ENCODE results near the gene CCDC8.

Gene CCDC8

DNA sequence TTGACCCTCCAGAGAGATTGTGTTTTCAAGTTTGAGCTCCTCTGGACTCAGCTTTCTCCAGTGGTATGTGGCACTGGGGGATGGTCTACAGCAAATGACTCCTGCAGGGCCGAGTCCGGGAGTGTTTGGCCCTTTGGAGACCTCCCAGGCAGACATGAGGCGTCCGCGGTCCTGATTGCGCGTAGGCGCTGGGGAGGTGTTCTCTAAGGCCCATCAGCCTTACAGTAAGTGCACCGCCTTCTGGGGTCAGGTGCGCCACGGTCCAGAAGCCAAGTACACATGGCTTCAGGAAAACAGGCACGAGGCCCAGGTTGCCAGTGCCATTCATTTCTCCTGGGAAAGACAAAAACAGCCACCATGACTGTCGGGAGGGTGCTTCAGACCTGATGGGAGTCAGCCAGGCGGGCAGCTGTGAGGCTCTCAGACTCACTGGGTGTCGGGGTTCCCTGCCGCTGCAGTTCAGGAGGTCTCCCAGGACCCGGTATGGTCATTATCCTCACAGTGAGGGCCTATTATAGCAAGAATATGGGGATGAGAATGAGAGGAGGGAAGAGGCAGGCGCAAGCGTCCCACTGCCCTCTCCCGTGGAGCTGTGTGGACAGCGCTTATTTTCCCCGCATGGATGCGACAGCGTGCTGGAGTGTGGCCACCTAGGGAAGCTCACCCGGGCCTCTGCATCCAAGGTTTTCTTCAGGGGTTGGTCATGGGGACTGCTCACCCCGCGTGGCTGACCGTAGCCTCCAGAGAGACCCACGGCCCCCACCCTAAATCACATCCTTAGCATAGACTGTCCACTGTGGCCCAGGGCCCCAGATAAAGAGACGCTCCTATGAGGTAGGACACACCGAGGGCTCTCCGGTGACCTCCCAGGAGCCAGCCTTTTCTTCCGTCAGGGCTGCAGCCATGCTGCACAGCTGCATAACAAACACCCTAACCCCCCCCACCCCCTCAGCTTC, 21.8 kb downstream of the CCDC8 start:
- TF ChIP-seq ZFX (IDR thresholded peaks at IDR 0.05; ENCODE audit: borderline replicate concordance) (no peak), CTCF (IDR thresholded peaks at IDR 0.05) (no peak)
- no peak overlapping the region for H3K27ac ChIP-seq

DNA sequence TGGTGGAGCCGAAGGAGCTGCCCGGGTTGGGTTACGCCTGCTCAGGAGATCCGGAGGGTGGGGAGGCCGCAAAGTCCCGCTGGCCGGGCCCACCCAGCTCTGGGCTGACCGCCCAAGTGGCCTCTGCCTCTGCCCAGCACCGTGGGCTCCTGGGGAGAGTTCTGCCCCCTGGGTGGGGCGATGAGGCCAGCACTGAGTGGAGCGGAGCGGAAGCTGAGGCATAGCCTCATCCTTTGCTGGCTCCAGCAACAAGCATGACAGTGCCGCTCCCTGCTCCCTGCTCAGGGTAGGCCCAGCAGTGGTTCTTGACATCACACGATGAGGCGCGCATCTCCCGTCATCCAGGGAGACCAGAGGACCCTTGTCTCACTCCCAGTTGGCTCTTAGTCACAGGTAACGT, 22.5 kb downstream of the CCDC8 start:
- H3K27ac ChIP-seq, result no peak overlapping the region

DNA sequence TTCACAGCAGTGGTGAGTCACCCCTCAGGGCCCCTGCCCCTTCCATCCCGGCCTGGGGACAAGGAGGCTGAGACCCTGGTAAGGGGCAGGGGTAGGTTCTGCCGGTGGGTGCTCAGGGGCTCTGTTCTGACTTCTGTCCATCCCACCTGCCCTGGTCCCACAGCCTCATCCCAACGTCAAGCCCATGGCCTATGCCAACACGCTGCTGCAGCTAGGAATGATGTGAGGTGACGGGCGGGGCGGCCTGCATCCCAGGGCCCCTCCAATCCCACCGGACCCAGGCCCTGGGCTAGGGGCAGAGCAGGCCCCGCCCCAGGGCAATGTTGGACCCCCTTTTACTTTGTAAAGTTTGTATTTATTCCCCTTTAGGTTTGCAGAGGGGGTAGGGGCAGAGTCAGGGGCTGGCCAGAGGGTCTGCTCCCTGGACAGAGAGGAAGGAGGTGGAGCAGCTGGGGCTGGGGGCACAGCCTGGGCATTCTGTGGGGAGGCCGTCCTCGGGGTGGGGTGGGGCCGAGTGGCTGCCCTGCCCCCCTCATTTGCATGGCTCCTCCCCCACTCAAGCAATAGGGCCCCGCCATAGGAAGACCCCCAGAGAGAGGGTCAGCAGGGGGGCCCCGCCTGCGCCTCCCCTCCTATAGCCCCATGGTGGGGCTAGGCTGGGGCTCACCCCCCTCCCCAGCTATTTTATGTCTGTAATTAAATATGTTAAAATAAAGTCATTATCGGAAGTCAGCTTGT, 23.1 kb downstream of the CCDC8 start:
- TF ChIP-seq CTCF (IDR thresholded peaks at IDR 0.05) (no peak), ZFX (IDR thresholded peaks at IDR 0.05; ENCODE audit: borderline replicate concordance) (no peak)
- no peak overlapping the region for H3K27ac ChIP-seq

More for the DNA sequence above, 22.5 kb downstream of the CCDC8 start:
- no peak for TF ChIP-seq ZFX (IDR thresholded peaks at IDR 0.05; ENCODE audit: borderline replicate concordance)
- no peak for TF ChIP-seq CTCF (IDR thresholded peaks at IDR 0.05)

DNA sequence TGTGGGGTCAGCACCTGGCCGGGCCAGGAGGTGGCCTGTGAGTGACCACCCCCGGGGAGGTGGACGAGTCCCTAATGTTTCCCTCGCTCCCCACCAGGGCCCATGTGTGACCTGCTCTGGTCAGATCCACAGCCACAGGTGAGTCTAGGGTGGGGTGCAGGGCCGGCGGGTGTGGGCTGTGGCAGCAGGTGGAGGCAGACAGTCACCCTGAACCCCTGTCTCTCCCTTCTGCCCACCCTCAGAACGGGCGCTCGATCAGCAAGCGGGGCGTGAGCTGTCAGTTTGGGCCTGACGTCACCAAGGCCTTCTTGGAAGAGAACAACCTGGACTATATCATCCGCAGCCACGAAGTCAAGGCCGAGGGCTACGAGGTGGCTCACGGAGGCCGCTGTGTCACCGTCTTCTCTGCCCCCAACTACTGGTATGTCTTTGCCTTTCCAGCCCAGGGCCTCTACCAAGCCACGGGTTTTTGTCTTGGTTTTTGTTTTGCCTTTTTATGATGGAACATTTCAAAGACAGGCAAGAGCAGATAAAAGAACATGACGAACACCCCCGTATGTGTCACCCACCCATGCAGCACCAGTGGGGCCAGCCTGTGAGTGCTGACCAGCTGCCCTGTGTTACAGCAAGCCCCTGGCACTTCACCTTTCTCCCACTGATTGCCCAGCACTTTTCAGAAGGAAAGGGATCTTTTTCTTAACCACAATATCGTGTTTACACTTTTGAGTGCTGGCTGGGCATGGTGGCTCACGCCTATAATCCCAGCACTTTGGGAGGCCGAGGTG, 24.9 kb downstream of the CCDC8 start:
- no peak overlapping the region for H3K27ac ChIP-seq

DNA sequence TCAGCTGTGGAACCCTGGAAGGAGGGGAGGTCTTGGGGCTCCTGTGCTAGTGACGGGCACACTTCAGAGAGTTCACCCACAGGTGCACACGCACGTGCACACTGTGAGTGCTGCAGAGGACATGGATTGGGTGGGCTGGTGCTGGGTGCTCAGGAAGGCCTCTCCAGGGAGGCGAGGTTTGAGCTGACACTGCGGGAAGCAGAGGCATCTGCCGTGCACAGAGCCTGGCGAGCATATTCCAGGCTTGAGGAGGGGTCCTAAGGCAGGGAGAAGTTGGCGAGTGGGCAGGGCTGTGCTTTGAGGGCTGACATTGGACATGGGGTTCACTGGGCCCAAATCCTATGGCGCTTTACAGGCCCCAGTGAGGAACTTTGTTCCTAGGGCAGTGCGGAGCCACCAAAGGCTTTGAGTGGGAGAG, 25.6 kb downstream of the CCDC8 start:
- H3K27ac ChIP-seq, result no peak overlapping the region

More for the DNA sequence above, 24.9 kb downstream of the CCDC8 start:
- TF ChIP-seq ZFX (IDR thresholded peaks at IDR 0.05; ENCODE audit: borderline replicate concordance) (no peak), CTCF (IDR thresholded peaks at IDR 0.05) (no peak)

More for the DNA sequence above, 25.6 kb downstream of the CCDC8 start:
- TF ChIP-seq ZFX (IDR thresholded peaks at IDR 0.05; ENCODE audit: borderline replicate concordance), result no peak
- TF ChIP-seq CTCF (IDR thresholded peaks at IDR 0.05), result no peak
